A673 (cell line): ENCODE measurements around the gene CPXM2. TPM values are rescaled to one million over a fixed set of nuclear protein-coding genes. Genes with fewer than 3 reads are reported as not detected.

Source experiments
- BruUV-seq: library from RNA; stranded (reverse); fragments of 400-500 nt; replicated peaks from 2 replicates; lab custom pipeline; 2021; lab: Mats Ljungman, UMichigan
- CTCF ChIA-PET: fragments of 300-600 bp; sonication (Branson Sonifier 250); formaldehyde crosslinking; loops from one replicate; lab custom pipeline; 2022; ENCODE audit warnings: antibody characterized with exemption; lab: Charles Lee
- POLR2A ChIA-PET: fragments of 300-600 bp; sonication (Branson Sonifier 250); formaldehyde crosslinking; loops from one replicate; lab custom pipeline; 2022; ENCODE audit warnings: antibody characterized with exemption; ENCODE audit not compliant: low non-redundant PET; lab: Charles Lee
- DNase-seq: peaks from one replicate; pipeline ENCODE4 v3.0.0-alpha.2; 2015; ENCODE audit warnings: low spot score
- H3K27ac ChIP-seq: fragments of 200-600 bp; sonication (generic); 2 replicates; pipeline ENCODE4 v1.5.1; 2016; ENCODE audit warnings: mixed run types, low read depth, mild to moderate bottlenecking, mixed read lengths, antibody characterized with exemption, low read length; ENCODE audit not compliant: poor library complexity, severe bottlenecking
- H3K27me3 ChIP-seq: fragments of 200-600 bp; sonication (generic); replicated peaks from 2 replicates; pipeline ENCODE4 v1.6.1; 2017; ENCODE audit warnings: mixed run types, low read depth, mild to moderate bottlenecking, mixed read lengths, antibody characterized with exemption, low read length; ENCODE audit not compliant: insufficient read depth, poor library complexity
- H3K36me3 ChIP-seq: fragments of 200-600 bp; sonication (generic); 2 replicates; pipeline ENCODE4 v1.6.1; 2016; ENCODE audit warnings: mixed run types, mild to moderate bottlenecking, mixed read lengths, antibody characterized with exemption, low read length; ENCODE audit not compliant: insufficient read depth, poor library complexity, severe bottlenecking
- H3K4me1 ChIP-seq: fragments of 200-600 bp; sonication (generic); 2 replicates; pipeline ENCODE4 v1.6.1; 2017; ENCODE audit warnings: mixed run types, mild to moderate bottlenecking, mixed read lengths, antibody characterized with exemption, low read length; ENCODE audit not compliant: insufficient read depth, poor library complexity, severe bottlenecking
- H3K4me3 ChIP-seq: fragments of 200-600 bp; sonication (generic); 2 replicates; pipeline ENCODE4 v1.5.1; 2016; ENCODE audit warnings: low read depth, mixed run types, mild to moderate bottlenecking, mixed read lengths, low read length; ENCODE audit not compliant: poor library complexity, severe bottlenecking
- H3K9me3 ChIP-seq: fragments of 200-600 bp; sonication (generic); 2 replicates; pipeline ENCODE4 v1.6.1; 2016; ENCODE audit warnings: mixed run types, low read depth, mild to moderate bottlenecking, mixed read lengths, antibody characterized with exemption, low read length; ENCODE audit not compliant: poor library complexity, severe bottlenecking
- EZH2 ChIP-seq: fragments of 200-600 bp; sonication (generic); IDR thresholded peaks from 2 replicates; pipeline ENCODE4 v1.6.1; 2017; ENCODE audit warnings: borderline replicate concordance, low read depth, mild to moderate bottlenecking, mixed read lengths, antibody characterized with exemption, low read length; ENCODE audit not compliant: poor library complexity, severe bottlenecking
- intact Hi-C: fragments of 100-400 bp; cut with micrococcal nuclease; formaldehyde crosslinking; loops from one replicate; pipeline ENCODE4 v1.10.0; 2022; ENCODE audit not compliant: unreplicated experiment
- total RNA-seq: library from RNA; stranded (reverse); gene quantifications from 2 replicates; pipeline ENCODE4 v1.2.3, GENCODE V29; 2021
- TF ChIP-seq, protein P1 (sequence below): fragments of 300-800, 200-600 bp; sonication (generic); conservative IDR thresholded peaks from 2 replicates; pipeline ENCODE4 v1.5.1; 2017; ENCODE audit warnings: low read depth, mild to moderate bottlenecking, antibody characterized with exemption, low read length, moderate library complexity, mixed read lengths

Gene CPXM2
- total RNA-seq, 1 experiment from 2014 or later, result not detected

DNA sequence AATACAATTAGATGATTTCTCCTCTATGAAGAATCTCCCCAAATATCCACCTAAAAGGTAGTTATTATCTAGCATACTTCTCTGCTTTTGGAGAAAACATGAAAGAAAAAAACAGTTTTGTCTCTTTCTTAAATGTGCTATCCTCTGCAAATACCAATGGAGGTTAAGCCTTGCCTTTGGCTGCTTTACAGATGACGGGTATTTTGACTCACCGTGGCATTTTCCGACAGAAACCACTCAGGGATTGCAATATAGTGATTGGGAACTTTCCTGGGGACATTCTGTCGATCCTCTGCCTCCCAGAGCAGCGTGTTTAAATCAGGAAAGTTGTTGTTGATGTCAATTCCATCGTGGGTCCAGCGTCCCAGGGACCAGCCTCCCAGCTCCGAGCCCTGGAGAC lies 124.8 kb downstream of the CPXM2 start:
- H3K4me3 ChIP-seq, result no peak overlapping the region
- no peaks in the 10 kb centered on the region for H3K4me1 ChIP-seq
- no TSS peak for BruUV-seq
- ChIA-PET CTCF (no interaction called here), POLR2A (no interaction called here)
- DNase-seq, result no peak
- H3K9me3 ChIP-seq, result no peaks in the 10 kb centered on the region
- intact Hi-C loops, result no loop called here
- H3K36me3 ChIP-seq, result no peaks in the 10 kb centered on the region
- H3K27ac ChIP-seq, result no peak overlapping the region
- peaks cover 45% of the 10 kb centered on the region for H3K27me3 ChIP-seq
- TF ChIP-seq, protein P1, sequence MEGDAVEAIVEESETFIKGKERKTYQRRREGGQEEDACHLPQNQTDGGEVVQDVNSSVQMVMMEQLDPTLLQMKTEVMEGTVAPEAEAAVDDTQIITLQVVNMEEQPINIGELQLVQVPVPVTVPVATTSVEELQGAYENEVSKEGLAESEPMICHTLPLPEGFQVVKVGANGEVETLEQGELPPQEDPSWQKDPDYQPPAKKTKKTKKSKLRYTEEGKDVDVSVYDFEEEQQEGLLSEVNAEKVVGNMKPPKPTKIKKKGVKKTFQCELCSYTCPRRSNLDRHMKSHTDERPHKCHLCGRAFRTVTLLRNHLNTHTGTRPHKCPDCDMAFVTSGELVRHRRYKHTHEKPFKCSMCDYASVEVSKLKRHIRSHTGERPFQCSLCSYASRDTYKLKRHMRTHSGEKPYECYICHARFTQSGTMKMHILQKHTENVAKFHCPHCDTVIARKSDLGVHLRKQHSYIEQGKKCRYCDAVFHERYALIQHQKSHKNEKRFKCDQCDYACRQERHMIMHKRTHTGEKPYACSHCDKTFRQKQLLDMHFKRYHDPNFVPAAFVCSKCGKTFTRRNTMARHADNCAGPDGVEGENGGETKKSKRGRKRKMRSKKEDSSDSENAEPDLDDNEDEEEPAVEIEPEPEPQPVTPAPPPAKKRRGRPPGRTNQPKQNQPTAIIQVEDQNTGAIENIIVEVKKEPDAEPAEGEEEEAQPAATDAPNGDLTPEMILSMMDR, result no peak
- TF ChIP-seq EZH2, result no peak

DNA sequence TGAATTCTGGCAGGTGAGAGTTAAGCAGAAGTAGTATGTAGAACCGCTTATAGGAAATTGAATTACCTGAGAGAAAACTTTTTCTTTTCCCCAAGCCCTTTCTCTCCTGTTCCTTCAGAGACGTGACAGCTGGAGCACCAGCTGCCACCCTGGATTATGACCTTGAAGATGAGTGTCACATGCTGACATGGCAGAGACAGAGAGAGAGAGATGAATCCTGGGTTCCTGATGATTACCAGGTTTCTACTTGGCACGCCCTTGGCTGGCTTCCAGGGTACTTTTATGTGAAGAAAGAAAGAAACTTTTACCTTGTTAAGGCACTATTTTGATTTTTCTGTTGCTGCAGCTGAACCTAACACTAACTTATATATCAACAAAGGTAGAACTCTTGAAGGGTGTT lies 125.6 kb downstream of the CPXM2 start:
- H3K36me3 ChIP-seq, result no peaks in the 10 kb centered on the region
- ChIA-PET POLR2A (no interaction called here), CTCF (no interaction called here)
- no peak for DNase-seq
- no peaks in the 10 kb centered on the region for H3K4me1 ChIP-seq
- no peak overlapping the region for H3K4me3 ChIP-seq
- TF ChIP-seq, protein P1, result no peak
- no peak for TF ChIP-seq EZH2
- H3K27ac ChIP-seq, result no peak overlapping the region
- intact Hi-C loops, result no loop called here
- H3K9me3 ChIP-seq, result no peaks in the 10 kb centered on the region
- H3K27me3 ChIP-seq, result peaks cover 52% of the 10 kb centered on the region
- no TSS peak for BruUV-seq

DNA sequence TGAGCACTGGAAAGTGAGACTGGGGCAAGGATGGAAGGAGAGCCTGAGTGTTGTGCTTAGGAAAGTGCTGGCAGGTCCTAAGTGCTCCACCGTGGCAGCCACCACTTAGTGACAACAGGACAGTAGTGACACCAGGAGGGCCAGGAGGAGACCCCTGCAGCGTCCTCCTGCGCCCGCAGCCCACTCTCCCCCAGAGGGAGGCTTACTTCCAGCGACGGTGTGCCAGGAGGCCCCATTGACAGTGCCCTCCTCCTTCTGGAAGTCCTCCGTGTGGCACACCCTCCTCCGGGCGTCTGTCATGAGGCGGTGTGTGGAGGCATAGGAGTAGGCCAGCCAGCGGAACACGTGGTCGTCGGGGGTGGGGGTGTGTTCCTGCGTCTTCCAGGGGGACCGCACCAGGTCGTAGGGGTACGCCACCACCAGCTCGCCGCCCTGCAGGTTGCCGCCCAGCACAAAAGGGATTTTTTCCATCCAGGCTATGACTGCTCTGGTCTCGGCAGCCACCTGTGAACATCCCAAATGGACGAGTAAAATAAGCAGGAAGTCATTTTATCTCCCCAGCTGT lies 129.9 kb downstream of the CPXM2 start:
- intact Hi-C loops, result no loop called here
- Histone ChIP-seq H3K4me3 (no peak overlapping the region), H3K4me1 (no peaks in the 10 kb centered on the region), H3K9me3 (no peaks in the 10 kb centered on the region), H3K27ac (no peak overlapping the region), H3K27me3 (peaks cover 67% of the 10 kb centered on the region), H3K36me3 (no peaks in the 10 kb centered on the region)
- TF ChIP-seq, protein P1, result no peak
- TF ChIP-seq EZH2, result no peak
- no TSS peak for BruUV-seq
- POLR2A ChIA-PET, result no interaction called here
- DNase-seq, result no peak
- CTCF ChIA-PET, result no interaction called here
